Activated CD8-positive, alpha-beta memory T cell treated with anti-CD3 and anti-CD28 coated beads for 48 hours (primary cell): ENCODE results near the gene XKR7.

Experiments used
- DNase-seq, 3 experiments: peaks; one replicate each; pipeline ENCODE4 v3.0.0-alpha.2; 2020; ENCODE audit warnings: low read depth in 2 of 3, low spot score in 2 of 3

The XKR7 gene

DNA sequence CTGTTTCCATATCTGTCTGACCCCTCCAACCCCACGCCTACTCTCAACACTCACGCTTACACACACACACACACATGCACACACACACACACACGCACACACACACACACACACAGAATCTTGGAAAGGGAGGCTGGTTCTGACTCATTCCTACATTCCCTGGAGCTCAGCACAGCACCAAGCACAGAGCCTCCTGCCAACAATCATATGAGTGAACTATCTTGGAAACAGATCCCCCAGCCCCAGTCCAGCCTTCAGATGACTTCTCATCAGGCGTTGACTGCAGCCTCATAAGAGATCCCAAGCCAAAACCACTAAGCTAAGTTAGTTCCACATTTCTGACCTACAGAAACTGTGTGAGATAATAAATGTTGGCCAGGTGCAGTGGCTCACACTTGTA, 70.0 kb downstream of the XKR7 start:
- DNase-seq: no peak

DNA sequence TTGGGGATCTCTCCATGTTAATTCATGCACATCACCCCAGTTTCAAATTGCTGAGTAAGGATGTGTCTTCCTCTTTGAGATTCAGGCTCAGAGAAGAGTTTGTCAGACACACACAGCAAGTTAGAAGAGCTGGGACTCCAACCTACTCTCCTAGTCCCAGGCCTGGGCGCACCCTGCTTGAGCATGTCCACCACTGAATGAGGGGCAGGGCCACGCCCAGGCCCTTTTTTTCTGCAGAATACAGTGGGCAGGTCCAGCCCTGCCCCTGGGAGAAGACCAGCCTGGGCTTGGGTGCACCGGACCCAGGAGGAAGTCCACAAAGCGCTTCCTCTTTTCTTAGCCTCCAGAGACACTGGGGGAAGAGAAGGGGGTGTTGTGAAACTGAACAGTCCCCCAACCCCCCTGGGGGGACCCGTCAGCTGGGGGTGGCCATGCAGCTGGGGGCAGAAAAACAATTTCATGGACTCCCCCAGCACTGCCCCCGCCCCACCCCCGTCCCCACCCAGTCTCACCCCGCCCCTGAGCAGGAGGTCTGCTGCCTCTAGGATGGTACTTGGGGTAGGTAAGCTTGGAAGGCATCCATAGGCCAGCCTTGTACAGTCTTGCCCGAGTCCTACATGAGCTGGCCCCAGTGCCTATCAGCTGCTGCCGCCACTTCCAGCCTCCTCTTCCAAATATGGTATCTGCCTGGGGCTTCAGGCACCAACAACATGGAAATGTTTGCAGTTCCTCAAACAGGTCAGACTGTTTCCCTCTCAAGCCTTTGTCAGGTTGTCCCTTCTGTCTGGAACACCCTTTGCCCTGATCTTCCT, 72.4 kb downstream of the XKR7 start:
- no peak for DNase-seq

DNA sequence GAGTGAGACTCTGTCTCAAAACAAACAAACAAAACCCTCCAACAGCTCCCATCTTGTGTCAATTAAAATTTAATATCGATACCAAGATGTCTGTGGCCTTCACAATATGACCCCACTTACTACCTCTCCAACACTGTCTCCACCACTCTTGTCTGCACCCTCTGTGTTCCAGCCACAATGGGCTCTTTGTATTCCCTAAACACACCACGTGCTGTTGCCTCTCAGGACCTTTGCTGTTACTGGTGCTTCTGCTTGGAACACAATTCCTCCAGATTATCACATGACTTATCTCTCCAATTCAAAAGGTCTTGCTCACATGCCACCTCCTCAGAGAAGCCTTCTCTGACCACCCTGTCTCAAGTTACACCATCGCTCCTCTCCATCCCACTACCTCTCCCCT, 78.0 kb downstream of the XKR7 start:
- DNase-seq: no peak

GRCh38 chr20:32050324-32050841, 82.4 kb downstream of the XKR7 start:
- DNase-seq: no peak

GRCh38 chr20:32050851-32051556, 83.1 kb downstream of the XKR7 start:
- no peak for DNase-seq

- no peak for DNase-seq
Measured at GRCh38 chr20:32051720-32052089, 83.8 kb downstream of the XKR7 start.

GRCh38 chr20:32052090-32052777, 84.3 kb downstream of the XKR7 start, which contains the start of gene HCK:
Gene HCK (plus strand): TSS chr20:32052242.
- no peak for DNase-seq

DNA sequence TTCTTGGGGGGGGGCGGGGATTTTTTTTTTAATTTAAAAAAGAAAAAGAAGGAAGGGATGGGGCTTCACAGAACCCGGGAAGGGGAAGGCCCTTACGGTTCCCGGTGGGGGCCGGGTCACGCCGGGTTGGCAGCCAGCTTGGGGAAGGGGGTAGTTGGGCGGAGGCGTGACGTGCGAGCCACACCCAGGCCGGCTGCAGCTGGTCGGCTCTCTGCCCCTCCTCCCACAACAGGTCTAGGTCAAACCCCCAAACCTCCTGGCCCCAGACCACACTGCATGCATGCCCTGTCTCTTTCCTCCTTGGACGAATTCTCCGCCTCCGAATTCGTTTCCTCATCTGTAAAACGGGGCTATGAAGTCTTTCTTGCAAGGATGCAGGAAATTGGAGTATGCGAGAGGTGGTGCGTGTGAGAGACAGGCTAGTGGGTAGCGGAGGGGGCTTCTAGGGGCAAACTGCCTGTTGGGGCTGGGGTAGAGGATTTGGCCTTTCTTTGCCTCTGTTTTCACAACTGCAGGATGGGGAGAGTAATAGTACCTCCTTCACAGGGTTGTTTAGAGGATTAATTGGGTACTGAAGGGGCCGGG, 84.9 kb downstream of the XKR7 start:
- DNase-seq: no peak
